OCI-LY7 (cell line): Measurements from ENCODE around the gene ZNF622. TPM values are rescaled to one million over a fixed set of nuclear protein-coding genes. Genes with fewer than 3 reads are reported as not detected.

ENCODE experiments used
- BruUV-seq: library from RNA; stranded (reverse); fragments of 400-500 nt; replicated peaks from 2 replicates; lab custom pipeline; 2021; lab: Mats Ljungman, UMichigan
- CTCF ChIA-PET: fragments of 300-600 bp; sonication (Branson Sonifier 250); formaldehyde crosslinking; loops from one replicate; lab custom pipeline; 2022; ENCODE audit warnings: antibody characterized with exemption; ENCODE audit not compliant: unreplicated experiment; lab: Charles Lee
- POLR2A ChIA-PET: fragments of 300-600 bp; sonication (Branson Sonifier 250); formaldehyde crosslinking; loops from one replicate; lab custom pipeline; 2022; ENCODE audit warnings: antibody characterized with exemption; lab: Charles Lee
- DNase-seq: peaks from one replicate; pipeline ENCODE4 v3.0.0-alpha.2; 2015; ENCODE audit warnings: low spot score
- H2AFZ ChIP-seq: fragments of 200-600 bp; sonication (generic), shearing (Covaris generic); 2 replicates; pipeline ENCODE4 v1.6.1; 2014; ENCODE audit warnings: mild to moderate bottlenecking, antibody characterized with exemption, low read length, moderate library complexity
- H3K27ac ChIP-seq: fragments of 200-600 bp; sonication (generic); 2 replicates; pipeline ENCODE4 v1.5.1; 2014; ENCODE audit warnings: mixed run types, low read depth, mild to moderate bottlenecking, moderate library complexity, low read length, inconsistent platforms; ENCODE audit not compliant: poor library complexity, severe bottlenecking
- H3K36me3 ChIP-seq: fragments of 200-600 bp; sonication (generic); 2 replicates; pipeline ENCODE4 v1.6.1; 2014; ENCODE audit warnings: mild to moderate bottlenecking, antibody characterized with exemption, low read length, moderate library complexity, mixed read lengths; ENCODE audit not compliant: insufficient read depth
- H3K4me1 ChIP-seq: fragments of 200-600 bp; sonication (generic); 2 replicates; pipeline ENCODE4 v1.5.1; 2014; ENCODE audit warnings: mild to moderate bottlenecking, low read length; ENCODE audit not compliant: insufficient read depth, poor library complexity, severe bottlenecking
- H3K4me2 ChIP-seq: fragments of 200-600 bp; sonication (generic); 2 replicates; pipeline ENCODE4 v1.6.1; 2014; ENCODE audit warnings: mild to moderate bottlenecking, low read length
- H3K4me3 ChIP-seq: fragments of 200-600 bp; sonication (generic); 2 replicates; pipeline ENCODE4 v1.5.1; 2014; ENCODE audit warnings: mild to moderate bottlenecking, low read depth, low read length; ENCODE audit not compliant: poor library complexity, severe bottlenecking
- H3K79me2 ChIP-seq: fragments of 200-600 bp; sonication (generic); 2 replicates; pipeline ENCODE4 v1.6.1; 2016; ENCODE audit warnings: low read depth, mild to moderate bottlenecking, low read length, moderate library complexity, mixed read lengths; ENCODE audit not compliant: insufficient read depth
- H3K9me2 ChIP-seq: fragments of 200-600 bp; sonication (generic); 2 replicates; pipeline ENCODE4 v1.6.1; 2016; ENCODE audit warnings: mild to moderate bottlenecking, low read length, mixed read lengths; ENCODE audit not compliant: insufficient read depth
- H3K9me3 ChIP-seq: fragments of 200-600 bp; sonication (generic); 2 replicates; pipeline ENCODE4 v1.6.1; 2014; ENCODE audit warnings: mild to moderate bottlenecking, mixed run types, low read length, mixed read lengths
- H4K20me1 ChIP-seq: fragments of 200-600 bp; sonication (generic); 2 replicates; pipeline ENCODE4 v1.6.1; 2014; ENCODE audit warnings: mild to moderate bottlenecking, antibody characterized with exemption, low read length, moderate library complexity, mixed read lengths; ENCODE audit not compliant: insufficient read depth
- CTCF ChIP-seq: fragments of 200-600 bp; sonication (generic); conservative IDR thresholded peaks from 2 replicates; pipeline ENCODE4 v1.5.1; 2014; ENCODE audit warnings: mild to moderate bottlenecking, antibody characterized with exemption, low read length, moderate library complexity, mixed read lengths
- EZH2phosphoT487 ChIP-seq: fragments of 200-600 bp; sonication (generic); IDR thresholded peaks from 2 replicates; pipeline ENCODE4 v1.6.1; 2018; ENCODE audit warnings: low read depth, borderline replicate concordance, mild to moderate bottlenecking, mixed run types, antibody characterized with exemption, low read length, moderate library complexity, mixed read lengths
- intact Hi-C: fragments of 100-400 bp; cut with micrococcal nuclease; formaldehyde crosslinking; loops from one replicate; pipeline ENCODE4 v1.10.0; 2022; ENCODE audit not compliant: unreplicated experiment
- total RNA-seq, 2 experiments: library from RNA; depleted of rRNA in 1 of 2; stranded (reverse); fragments of >200 nt in 1 of 2; shearing (Covaris generic) in 1 of 2; gene quantifications; 2 replicates each; pipeline ENCODE4 v1.2.3, GENCODE V29; 2014 to 2022

Gene ZNF622
- total RNA-seq, 2 experiments from 2014 or later, result 25.7 to 32.9 TPM

- no peak overlapping the region for H2AFZ ChIP-seq
- intact Hi-C loops, result no loop called here
- no peak overlapping the region for H3K27ac ChIP-seq
- H3K4me1 ChIP-seq, result no peaks in the 10 kb centered on the region
- DNase-seq, result no peak
- H3K4me3 ChIP-seq, result no peak overlapping the region
- no TSS peak for BruUV-seq
- H3K36me3 ChIP-seq, result no peaks in the 10 kb centered on the region
- no peaks in the 10 kb centered on the region for H3K79me2 ChIP-seq
- TF ChIP-seq EZH2phosphoT487, result no peak
- no peak for TF ChIP-seq CTCF
- CTCF ChIA-PET, result no interaction called here
- no peaks in the 10 kb centered on the region for H3K9me2 ChIP-seq
- no peak overlapping the region for H3K4me2 ChIP-seq
- no peaks in the 10 kb centered on the region for H3K9me3 ChIP-seq
- POLR2A ChIA-PET, result no interaction called here
- H4K20me1 ChIP-seq, result no peaks in the 10 kb centered on the region
Observed at GRCh38 chr5:16406630-16407029, 59.0 kb downstream of the ZNF622 start.

- no peak overlapping the region for H2AFZ ChIP-seq
- H3K27ac ChIP-seq, result no peak overlapping the region
- H3K9me2 ChIP-seq, result no peaks in the 10 kb centered on the region
- H3K4me3 ChIP-seq, result no peak overlapping the region
- TF ChIP-seq CTCF (no peak), EZH2phosphoT487 (no peak)
- no peaks in the 10 kb centered on the region for H3K4me1 ChIP-seq
- DNase-seq, result no peak
- no peaks in the 10 kb centered on the region for H4K20me1 ChIP-seq
- ChIA-PET CTCF (no interaction called here), POLR2A (no interaction called here)
- H3K4me2 ChIP-seq, result no peak overlapping the region
- no peaks in the 10 kb centered on the region for H3K36me3 ChIP-seq
- no TSS peak for BruUV-seq
- no peaks in the 10 kb centered on the region for H3K79me2 ChIP-seq
- no peaks in the 10 kb centered on the region for H3K9me3 ChIP-seq
- intact Hi-C loops, result no loop called here
Observed at GRCh38 chr5:16406023-16406422, 59.6 kb downstream of the ZNF622 start.

Other genes with a start within 250 kb of the ZNF622 start
- 2.4 TPM in 1 of 2 replicates, not detected in the other for gene RETREG1, start 151.2 kb upstream of the ZNF622 start, total RNA-seq (2014; rRNA removed; shearing (Covaris generic))
- gene RETREG1, start 151.2 kb upstream of the ZNF622 start, total RNA-seq (2022), result 1.1 and 2.6 TPM in 2 replicates